ENCODE results near the gene ACAP1. TPM values are rescaled to one million over a fixed set of nuclear protein-coding genes. Genes with fewer than 3 reads are reported as not detected.

The ACAP1 gene
- total RNA-seq, 1 donor from 2014 or later, result 0.26 TPM

DNA sequence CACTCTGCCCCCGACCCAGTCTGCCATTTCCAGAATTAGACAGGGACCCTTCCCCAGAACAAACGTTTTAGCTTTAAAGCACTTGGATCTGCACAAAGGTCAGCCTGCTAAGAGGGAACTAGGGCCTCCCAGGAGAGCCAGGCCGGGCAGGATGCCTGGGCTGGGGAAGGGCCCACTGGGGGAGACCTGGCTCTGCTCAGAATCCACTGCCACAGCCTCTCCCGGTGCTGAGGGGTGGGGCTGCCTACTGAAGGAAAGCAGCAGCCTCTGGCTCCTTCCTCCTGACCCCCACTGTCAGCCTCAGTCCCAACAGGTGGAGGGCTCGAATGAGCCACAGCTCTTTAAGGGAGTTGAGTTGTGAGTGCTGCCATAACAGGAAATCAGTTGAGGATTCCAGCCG, 43.6 kb upstream of the ACAP1 start:
- Histone ChIP-seq H3K36me3 (ENCODE audit: control insufficient read depth, insufficient read depth, low read length) (no peaks in the 10 kb centered on the region), H3K27me3 (ENCODE audit: control insufficient read depth, insufficient read depth, low read length) (peaks cover 3% of the 10 kb centered on the region), H3K4me3 (ENCODE audit: low read depth, low read length) (no peak overlapping the region)
- DNase-seq (ENCODE audit: low read depth), result no peak
- no peak for TF ChIP-seq CTCF (IDR thresholded peaks at IDR 0.05; ENCODE audit: insufficient read depth, low read length, severe bottlenecking)
- no peak for FAIRE-seq

DNA sequence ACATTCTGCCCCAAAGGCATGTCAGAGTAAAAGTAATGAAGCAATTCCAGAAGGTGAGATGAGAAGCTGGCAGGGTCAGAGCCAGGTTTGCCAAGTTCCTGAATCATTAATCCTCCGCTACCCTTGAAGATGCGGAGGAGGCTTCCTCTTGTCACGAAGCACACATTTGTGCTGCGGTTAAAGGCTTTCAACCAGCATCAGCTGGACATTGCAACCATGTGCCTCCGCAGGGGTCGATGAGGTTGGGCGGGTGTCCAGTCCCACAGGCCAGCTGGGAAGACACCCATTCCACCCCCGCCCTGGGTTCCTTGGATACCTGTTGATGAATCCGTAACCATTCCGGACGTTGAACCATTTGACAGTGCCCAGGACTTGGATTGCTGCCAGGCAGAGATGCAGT, 43.2 kb upstream of the ACAP1 start:
- DNase-seq (ENCODE audit: low read depth), result no peak
- FAIRE-seq, result peak; percentile 64
- Histone ChIP-seq H3K4me3 (ENCODE audit: low read depth, low read length) (no peak overlapping the region), H3K27me3 (ENCODE audit: control insufficient read depth, insufficient read depth, low read length) (peaks cover 3% of the 10 kb centered on the region), H3K36me3 (ENCODE audit: control insufficient read depth, insufficient read depth, low read length) (no peaks in the 10 kb centered on the region)
- no peak for TF ChIP-seq CTCF (IDR thresholded peaks at IDR 0.05; ENCODE audit: insufficient read depth, low read length, severe bottlenecking)

DNA sequence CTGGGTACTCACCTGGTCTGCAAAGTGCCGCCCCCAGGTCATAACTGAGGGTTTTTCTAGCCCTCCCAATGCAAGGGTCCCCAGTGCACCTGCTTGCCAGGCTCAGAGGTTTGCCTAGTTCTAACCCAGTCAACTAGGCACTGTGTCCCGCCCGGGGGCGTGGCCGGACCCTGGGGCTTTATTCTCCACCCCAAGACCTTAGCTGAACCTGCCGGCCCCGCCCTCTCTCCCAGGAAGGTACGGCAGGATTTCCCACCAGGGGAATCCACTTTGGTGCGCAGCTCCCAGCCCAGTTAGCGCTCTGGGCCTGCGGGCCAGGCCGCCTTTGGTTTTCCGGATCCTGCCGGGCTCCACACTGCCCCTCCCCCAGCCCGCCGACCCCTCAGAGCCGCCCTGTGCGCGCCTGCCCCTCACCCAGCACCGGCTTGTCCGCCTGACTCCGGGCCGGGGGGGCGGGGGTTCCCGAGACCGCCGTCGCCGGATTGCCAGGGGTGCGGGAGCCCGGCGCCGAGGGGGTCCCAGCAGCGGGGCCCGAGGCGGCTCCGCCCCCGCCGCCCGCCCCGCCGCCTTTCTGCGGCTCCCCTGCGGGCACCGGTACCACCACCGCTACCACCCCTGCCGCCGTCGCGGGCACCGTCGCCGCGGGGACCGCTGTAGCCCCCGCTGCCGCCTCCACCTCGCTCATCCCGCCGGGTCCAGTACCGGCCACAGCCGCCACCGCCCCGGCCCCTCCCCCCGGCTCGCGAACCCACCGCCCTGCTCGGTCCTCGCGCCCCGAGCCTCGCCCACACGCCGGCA, 42.3 kb upstream of the ACAP1 start:
- Histone ChIP-seq H3K4me3 (ENCODE audit: low read depth, low read length) (peak overlapping the region; percentile 34), H3K36me3 (ENCODE audit: control insufficient read depth, insufficient read depth, low read length) (no peaks in the 10 kb centered on the region), H3K27me3 (ENCODE audit: control insufficient read depth, insufficient read depth, low read length) (peaks cover 3% of the 10 kb centered on the region)
- TF ChIP-seq CTCF (IDR thresholded peaks at IDR 0.05; ENCODE audit: insufficient read depth, low read length, severe bottlenecking), result no peak
- FAIRE-seq (no peak), DNase-seq (ENCODE audit: low read depth) (no peak)

- no peak for TF ChIP-seq CTCF (IDR thresholded peaks at IDR 0.05; ENCODE audit: insufficient read depth, low read length, severe bottlenecking)
- Histone ChIP-seq H3K4me3 (ENCODE audit: low read depth, low read length) (peak within 1 kb of the TSS; percentile 34), H3K27me3 (ENCODE audit: control insufficient read depth, insufficient read depth, low read length) (peaks cover 3% of the 10 kb centered on the region), H3K36me3 (ENCODE audit: control insufficient read depth, insufficient read depth, low read length) (no peaks in the 10 kb centered on the region)
- FAIRE-seq (no peak), DNase-seq (ENCODE audit: low read depth) (no peak)
Measured at GRCh38 chr17:7294614-7295153, 41.6 kb upstream of the ACAP1 start, which contains the start of gene YBX2. TSS of gene YBX2 (minus strand) at chr17:7294639. CDS start at chr17:7294500, 139 bp downstream.

DNA sequence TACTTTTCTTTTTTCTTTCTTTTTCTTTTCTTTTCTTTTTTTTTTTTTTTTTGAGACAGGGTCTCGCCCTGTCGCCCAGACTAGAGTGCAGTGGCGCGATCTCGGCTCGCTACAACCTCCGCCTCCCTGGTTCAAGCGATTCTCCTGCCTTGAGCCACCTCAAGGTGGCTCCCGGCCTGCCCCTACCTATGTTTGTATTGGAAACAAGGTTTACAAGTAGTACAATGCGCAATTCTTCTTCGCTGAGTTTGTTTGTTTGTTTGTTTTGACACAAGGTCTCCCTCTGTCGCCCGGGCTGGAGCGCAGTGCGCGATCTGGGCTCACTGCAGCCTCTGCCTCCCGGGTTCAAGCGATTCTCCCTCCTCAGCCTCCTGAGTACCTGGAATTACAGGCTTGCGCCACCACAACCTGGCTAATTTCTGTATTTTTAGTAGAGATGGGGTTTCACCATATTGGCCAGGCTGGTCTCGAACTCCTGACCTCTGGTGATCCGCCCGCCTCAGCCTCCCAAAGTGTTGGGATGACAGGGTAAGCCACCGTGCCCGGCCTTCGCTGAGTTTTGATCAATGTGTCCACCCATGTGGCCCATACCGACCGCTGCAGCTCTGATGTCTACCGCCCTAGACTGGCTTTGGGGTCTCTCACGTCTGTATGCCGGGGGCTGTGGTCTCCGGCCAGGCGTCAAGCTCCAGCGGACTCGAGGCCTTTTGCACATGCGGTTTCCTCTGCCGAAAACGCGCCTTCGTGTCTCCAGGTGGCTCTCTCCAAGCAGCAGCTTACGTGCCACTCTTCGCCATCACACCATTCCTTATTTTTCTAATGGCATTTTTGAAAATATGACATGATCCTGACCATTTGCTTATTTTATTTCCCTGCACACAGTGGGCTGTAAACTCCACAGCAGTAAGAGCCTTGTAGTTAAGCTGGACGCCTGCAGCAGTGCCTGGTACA, 40.8 kb upstream of the ACAP1 start:
- DNase-seq (ENCODE audit: low read depth) (no peak), FAIRE-seq (no peak)
- H3K36me3 ChIP-seq (ENCODE audit: control insufficient read depth, insufficient read depth, low read length), result no peaks in the 10 kb centered on the region
- H3K4me3 ChIP-seq (ENCODE audit: low read depth, low read length), result peak overlapping the region; percentile 34
- peaks cover 3% of the 10 kb centered on the region for H3K27me3 ChIP-seq (ENCODE audit: control insufficient read depth, insufficient read depth, low read length)
- peak; percentile 11 for TF ChIP-seq CTCF (IDR thresholded peaks at IDR 0.05; ENCODE audit: insufficient read depth, low read length, severe bottlenecking)

Measured in bronchial epithelial cell (primary cell).